Keratinocyte (primary cell): Measurements from ENCODE around the gene CALML3.

Experiments
- CTCF ChIP-seq, 3 experiments: IDR thresholded peaks in 1 of 3; conservative IDR thresholded peaks in 1 of 3; optimal IDR thresholded peaks in 1 of 3; 2 replicates in 2 of 3; 3 replicates in 1 of 3; pipeline versions ENCODE3 to v1.5.1; 2011; ENCODE audit warnings: low read length in 3 of 3, mild to moderate bottlenecking in 3 of 3, moderate library complexity in 2 of 3, control low read depth in 1 of 3, inconsistent platforms in 1 of 3; ENCODE audit not compliant: insufficient read depth in 2 of 3; ENCODE audit errors: extremely low read depth in 1 of 3
- EZH2 ChIP-seq: IDR thresholded peaks from one replicate; pipeline ENCODE4 v1.6.1; 2012; ENCODE audit warnings: inconsistent platforms, mild to moderate bottlenecking, low read length, moderate library complexity

DNA sequence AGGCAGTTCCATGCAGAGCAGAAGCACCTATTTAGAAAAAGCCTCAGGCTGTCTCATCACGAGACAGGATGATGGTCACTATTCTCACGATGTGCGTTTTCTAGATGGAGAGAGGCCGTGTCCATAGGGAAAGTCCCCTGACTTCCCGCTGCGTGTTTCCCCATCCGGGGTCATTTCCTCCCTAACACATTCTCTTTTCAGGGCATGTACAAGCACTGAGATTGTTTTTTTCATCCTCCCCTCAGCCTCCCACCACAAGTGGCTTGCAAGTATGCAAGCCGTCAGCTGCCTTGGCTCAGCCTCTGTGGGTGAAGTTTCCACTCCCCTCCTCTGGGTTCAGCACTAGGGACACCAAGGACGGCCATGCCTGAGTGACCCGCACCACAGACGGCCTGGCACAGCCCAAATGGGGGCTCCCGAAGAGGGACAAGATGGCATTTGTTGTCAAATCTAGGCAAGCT lies 22.7 kb upstream of the CALML3 start:
- TF ChIP-seq CTCF (optimal IDR thresholded peaks at IDR 0.05 in 1 of 3, IDR thresholded peaks at IDR 0.05 in 1 of 3, conservative IDR thresholded peaks at IDR 0.05 in 1 of 3; ENCODE audit: extremely low read depth in 1 of 3, insufficient read depth in 2 of 3, low read length in 3 of 3): no peak
- no peak for TF ChIP-seq EZH2
